GM19238 (cell line): ENCODE measurements around the gene EMP3.
"Not testable (repeated sequence)": the region's sequence is repeated elsewhere in the genome, so short reads cannot be mapped to it uniquely, and the experiment has no call there.

Experiments
- DNase-seq: peaks from one replicate; pipeline ENCODE4 v3.0.0; 2011; ENCODE audit warnings: low spot score; ENCODE audit not compliant: insufficient read length

Gene EMP3

DNA sequence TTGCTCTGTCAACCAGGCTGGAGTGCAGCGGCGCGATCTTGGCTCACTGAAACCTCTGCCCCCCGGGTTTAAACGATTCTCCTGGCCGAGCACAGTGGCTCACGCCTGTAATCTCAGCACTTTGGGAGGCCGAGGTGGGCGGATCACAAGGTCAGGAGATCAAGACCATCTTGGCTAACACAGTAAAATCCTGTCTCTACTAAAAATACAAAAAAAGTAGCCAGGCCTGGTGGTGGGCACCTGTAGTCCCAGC is 7.7 kb upstream of the EMP3 start:
- not testable (repeated sequence) for DNase-seq

DNA sequence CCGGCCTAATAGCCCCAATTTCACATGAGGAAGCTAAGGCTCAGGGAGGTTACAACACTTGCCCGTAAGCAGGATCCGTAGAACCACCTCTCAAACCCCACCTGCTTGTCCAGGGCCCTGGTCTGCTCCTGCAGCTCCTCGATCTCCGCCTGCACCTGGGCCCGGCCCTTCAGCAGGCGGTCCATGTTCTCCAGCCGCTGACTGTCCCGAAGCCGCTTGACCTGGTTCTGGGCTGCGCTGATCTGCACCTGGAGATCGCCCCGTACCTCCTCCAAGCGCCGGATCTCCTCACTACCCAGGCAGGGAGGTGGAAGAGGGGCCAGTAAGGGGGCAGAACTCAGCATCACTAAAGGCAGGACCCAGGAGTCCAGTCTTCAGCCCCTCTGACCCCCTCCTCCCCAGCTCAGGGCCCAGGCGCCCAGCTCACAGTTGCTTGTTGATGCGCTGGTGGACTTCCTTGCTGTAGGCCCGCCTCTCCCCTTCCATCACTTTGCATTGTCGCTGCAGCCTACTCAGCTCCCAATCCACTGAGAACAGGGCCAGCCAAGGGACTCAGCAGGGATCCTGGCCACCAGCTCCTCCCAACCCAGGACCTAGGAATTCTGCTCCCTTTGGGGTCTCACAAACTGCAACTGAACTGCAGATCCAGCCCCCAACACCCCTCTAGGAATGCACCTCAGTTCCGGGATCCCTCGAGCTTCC is 6.9 kb upstream of the EMP3 start:
- DNase-seq = no peak

DNA sequence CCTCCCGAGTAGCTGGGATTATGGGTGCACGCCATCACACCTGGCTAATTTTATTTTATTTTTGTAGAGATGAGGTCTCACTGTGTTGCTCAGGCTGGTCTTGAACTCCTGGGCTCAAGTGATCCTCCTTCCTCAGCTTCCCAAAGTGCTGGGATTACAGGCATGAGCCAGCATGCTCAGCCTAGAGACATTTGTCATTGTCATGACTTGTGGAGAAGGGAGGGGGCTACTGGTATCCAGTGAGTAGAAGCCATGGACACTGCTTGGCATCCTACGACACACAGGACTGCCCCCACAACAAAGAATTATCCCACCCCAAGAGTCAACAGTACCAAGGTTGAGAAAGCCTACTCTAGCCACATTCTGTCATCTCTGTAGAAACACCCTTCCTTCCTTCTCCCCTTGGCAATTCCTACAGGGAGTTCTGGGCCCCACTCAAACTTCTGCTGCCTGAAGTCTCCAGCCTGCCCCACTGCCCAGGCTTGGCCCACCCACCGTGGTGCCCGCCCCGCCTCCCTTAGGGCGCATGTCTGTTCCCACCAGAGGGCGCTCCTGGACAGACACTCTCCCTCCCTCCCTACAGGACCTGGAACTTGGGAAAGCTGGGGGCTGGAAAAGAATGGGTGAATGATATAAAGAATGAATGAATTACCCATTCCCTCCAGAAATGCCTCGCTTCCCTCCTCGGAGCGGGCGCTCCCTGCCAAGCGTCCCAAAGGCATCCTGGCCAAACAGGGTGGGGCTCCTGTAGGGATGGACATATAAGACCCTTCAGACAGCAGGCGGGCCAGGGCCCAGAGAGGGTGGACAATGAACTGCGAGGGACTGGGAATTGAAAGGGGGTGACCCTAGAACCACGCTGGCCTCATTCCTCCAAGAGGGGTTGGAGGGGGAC is 5.5 kb upstream of the EMP3 start:
- DNase-seq = no peak

- peak; percentile 94 for DNase-seq
These were observed 4.1 kb upstream of the EMP3 start for GRCh38 chr19:48321372-48321621.

- peak; percentile 92 for DNase-seq
These were observed 3.4 kb upstream of the EMP3 start for GRCh38 chr19:48321622-48322591.

DNA sequence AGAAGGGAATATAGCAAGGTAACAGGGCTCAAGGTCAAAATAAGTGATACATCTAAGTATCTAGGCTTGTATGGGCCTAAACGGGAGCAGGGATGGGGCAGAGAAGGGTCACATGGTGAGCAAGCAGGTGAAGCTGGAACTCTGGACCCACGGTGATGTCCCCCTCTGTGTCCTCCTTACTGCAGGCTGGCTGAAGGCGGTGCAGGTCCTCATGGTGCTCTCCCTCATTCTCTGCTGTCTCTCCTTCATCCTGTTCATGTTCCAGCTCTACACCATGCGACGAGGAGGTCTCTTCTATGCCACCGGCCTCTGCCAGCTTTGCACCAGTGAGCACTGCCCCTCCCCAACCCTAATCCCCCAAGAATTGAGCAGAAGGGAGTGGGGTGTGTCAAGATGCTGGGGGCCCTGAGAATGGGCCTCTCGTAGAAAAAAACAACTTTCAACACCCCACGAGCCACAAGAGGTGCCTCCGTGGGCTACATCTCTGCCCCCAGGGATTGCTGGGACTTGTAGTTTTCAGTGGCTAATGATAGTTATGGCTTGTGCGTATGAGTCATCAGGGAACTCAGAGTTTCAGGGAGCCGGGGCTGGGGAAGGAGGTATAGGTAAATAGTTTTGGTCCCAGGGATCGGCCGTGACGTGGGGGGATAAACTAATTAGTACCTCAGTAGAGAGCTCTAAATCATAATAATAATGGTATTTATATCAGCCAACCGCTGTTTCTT is 4.0 kb downstream of the EMP3 start:
- DNase-seq = no peak

GRCh38 chr19:48330012-48330681 is 4.8 kb downstream of the EMP3 start:
- DNase-seq = peak; percentile 65

- no peak for DNase-seq
These were observed 7.0 kb downstream of the EMP3 start for GRCh38 chr19:48332351-48332661.

DNA sequence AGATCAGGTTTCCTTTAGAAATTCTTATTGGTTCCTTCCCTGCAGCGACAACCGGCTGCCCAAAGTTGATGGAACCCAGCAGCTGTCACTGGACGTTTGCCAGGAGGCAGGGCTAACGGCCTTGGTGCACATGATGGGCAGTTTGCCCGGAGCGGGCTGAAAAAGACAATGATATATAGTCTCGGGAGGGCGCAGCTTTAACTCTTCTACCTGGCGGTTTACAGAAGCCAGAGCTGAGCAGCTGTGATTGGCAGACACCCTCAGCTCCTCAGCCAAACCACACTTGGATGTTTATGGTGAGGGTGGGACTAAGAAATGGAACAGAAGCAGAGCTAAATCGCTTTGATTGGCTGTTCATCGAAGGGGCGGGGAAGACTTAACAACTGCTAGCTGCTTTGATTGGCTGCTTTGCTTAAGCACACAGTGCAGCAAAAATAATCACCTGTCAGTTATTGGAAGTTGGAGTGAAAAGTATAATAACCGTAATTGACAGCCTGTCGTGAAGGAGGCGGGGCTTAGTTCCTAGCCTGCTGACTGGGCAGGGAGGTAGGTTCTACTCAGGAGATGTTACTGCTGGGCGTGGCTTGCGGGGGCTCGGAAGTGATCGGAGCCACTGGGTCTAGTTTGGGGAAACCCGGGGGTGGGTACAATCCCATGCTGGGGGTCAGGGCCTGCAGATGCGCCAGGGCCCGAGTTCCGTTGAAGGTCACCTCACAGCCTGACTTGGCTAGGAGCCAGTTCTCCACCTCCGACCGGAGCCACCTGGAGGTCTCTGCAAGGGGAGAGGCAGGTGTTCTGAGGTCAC is 7.5 kb downstream of the EMP3 start:
- peak; percentile 85 for DNase-seq

GRCh38 chr19:48333467-48334384 is 8.4 kb downstream of the EMP3 start:
- peak; percentile 94 for DNase-seq

GRCh38 chr19:48338253-48338755 is 13.0 kb downstream of the EMP3 start:
- no peak for DNase-seq

DNA sequence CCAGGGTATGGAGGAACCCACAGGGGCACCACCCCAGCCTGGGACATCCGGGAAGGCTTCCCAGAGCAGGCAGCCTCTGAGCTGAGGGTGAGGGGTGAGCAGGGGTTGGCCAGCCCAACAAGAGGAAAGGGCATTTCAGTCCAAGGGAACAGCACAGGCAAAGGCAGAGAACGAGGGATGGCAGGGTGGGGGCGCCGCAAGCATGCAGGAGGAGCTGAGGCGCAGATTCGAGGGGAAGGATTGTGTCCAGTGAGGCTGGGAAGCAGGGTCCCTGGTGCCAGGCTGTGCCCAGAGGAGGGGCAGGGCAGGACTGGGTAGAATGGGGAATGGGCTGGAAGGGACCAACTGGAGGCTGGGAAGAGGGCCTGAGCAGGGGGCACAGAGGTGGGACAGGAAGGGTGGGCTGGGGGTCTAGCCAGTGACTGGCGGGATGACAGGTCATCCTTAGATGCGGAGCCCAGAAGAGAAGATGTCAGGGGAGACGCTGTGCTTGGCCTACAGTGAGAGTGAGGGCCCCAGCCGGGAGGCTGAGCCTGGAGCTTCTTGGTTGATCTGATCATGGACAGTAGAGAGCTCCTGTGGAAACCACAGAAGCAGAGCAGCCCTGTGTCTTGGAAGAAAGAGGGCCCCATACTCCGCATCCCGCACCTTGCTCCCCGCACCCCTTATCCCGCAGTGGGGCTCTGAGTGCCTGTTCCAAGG is 13.6 kb downstream of the EMP3 start:
- DNase-seq = no peak

- DNase-seq = no peak
These were observed 15.6 kb downstream of the EMP3 start for GRCh38 chr19:48340995-48341394.

DNA sequence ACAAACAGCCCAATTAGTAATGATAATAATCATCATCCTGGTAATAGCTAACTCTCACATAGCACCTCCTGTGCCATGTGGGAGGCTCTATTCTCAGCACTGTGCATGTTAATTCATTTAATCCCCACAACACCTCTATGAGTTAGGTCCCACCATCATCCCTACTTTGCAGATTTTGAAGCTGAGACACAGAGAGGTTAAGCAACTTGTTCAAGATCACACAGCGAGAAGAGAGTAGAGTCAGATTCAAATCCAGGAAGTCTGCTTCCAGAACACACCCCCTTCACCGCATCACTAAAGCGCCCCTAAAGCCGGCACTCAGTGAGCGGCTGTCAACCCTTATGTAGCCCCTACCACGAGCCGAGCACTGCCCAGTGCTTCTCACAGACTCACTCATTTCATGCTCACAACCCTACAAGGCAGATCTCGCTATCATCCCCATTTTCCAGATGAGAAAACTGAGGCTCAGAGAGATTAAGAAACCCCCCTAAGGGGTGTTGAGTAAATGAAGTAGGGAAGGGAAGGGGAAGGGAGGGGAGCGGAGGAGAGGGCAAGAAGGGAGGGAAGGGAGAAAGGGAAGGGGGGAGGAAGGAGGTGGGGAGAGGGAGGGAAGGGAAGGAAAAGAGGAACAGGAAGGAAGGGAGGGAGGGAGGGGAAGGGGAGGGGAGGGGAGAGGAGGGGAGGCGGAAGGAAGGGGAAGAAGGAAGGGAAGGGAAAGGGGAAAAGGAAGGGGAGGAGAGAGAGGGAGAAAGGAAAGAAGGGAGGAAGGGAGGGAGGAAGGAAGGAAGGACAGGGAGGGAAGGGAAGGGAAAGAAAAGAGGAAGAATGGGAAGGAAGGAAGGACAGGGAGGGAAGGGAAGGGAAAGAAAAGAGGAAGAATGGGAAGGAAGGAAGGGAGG is 16.4 kb downstream of the EMP3 start:
- no peak for DNase-seq

DNA sequence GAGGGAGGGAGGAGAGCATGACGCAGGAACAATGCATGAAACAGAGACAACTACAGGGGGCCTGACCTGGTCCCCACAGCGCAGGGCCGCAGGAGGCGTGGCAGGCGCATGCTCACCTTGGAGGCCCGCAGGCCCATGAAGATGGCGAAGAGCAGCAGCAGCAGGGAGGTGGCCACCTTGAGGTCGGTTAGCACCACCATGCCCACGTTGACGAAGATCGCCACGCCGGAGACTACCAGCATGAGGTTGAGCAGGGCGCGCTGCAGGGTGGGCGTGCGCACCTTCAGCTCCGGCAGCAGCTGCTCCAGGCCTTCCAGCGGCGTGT is 17.0 kb downstream of the EMP3 start:
- no peak for DNase-seq

DNA sequence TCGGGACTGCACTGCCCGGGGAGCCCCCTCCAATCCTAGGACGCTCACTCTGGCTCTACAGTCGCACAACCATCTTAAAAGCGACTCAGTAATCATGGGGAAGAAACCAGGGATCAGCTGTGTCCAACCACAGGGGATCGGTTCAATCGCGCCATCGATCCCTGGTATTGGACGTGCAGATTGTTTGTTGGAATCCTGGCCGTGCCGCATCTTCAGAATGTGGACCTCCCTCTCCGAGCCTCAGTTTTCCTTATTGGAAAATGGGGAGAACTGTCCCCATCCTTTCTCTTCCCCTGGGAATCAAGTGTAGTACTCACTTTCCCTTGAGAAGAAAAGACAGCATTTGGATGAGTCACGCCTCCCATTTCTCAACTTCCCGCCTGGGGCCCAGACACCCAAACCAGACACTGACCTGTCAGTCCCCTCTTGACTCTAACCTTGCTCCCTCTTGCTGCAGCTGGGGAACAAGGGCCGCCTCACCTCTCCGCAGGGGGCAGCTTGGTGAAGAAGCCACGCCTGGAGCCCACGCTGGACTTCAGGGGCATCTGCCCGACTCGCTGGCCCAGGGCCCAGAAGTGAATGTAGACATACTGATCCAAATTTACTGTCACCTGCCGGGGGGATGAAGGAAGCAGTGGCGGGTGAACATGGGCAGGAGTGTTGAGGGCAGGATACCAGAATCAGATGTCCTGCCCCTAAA is 17.6 kb downstream of the EMP3 start:
- DNase-seq = no peak

DNA sequence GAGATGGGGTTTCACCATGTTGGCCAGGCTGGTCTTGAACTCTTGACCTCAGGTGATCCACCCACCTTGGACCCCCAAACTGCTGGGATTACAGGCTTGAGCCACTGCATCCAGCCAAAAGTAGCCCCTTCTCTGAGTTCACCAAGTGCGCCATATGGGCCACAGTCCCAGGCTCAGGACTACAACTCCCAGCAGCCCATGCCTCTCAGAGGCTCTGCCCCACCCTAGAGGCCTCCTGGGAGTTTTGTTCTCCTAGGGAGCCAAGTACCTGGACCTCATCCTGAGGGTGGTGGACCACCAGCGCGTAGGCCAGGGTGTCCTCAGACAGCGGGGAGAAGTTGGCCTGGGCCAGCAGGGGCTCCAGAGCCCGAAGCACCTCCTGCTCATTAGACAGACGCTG is 19.5 kb downstream of the EMP3 start:
- no peak for DNase-seq
